Adrenal gland (tissue), 12 donors: ENCODE results near the gene FAIM2. TPM values are rescaled to one million over a fixed set of nuclear protein-coding genes. Genes with fewer than 3 reads are reported as not detected.
A peak's percentile ranks its signal among the peaks of the same experiment; 100 is the strongest.

Experiments used
- DNase-seq, 7 donors: peaks; one replicate each; pipeline ENCODE4 v3.0.0-alpha.2; 2019 to 2020
- H3K27ac ChIP-seq, 5 donors: fragments of 200-600 bp; sonication (generic) in 4 of 5; 1 replicate in 3 of 5; 2 replicates in 2 of 5; pipeline versions ENCODE4 v1.5.1 to v1.8.0; 2016 to 2020; ENCODE audit warnings: mild to moderate bottlenecking in 1 of 5
- H3K27me3 ChIP-seq: fragments of 200-600 bp; 2 replicates; pipeline ENCODE4 v1.8.0; 2021
- H3K36me3 ChIP-seq, 2 donors: fragments of 200-600 bp; replicated peaks in 1 of 2; 1 replicate in 1 of 2; 2 replicates in 1 of 2; pipeline versions ENCODE4 v1.5.1 to v1.8.0; 2018 to 2022
- H3K4me1 ChIP-seq, 2 donors: fragments of 200-600 bp; replicated peaks in 1 of 2; 1 replicate in 1 of 2; 2 replicates in 1 of 2; pipeline versions ENCODE4 v1.5.1 to v1.8.0; 2018 to 2021
- H3K4me3 ChIP-seq, 4 donors: fragments of 200-600 bp; sonication (generic) in 3 of 4; one replicate each; pipeline ENCODE4 v1.5.1; 2016 to 2018
- H3K9me3 ChIP-seq, 3 donors: fragments of 200-600 bp; sonication (generic) in 1 of 3; replicated peaks in 1 of 3; 1 replicate in 2 of 3; 2 replicates in 1 of 3; pipeline versions ENCODE4 v1.5.1 to v1.8.0; 2016 to 2021
- CTCF ChIP-seq, 6 experiments: fragments of 450-650 bp in 4 of 6; fragments of 200-600 bp in 2 of 6; sonication (generic) in 1 of 6; IDR thresholded peaks; 1 replicate in 5 of 6; 2 replicates in 1 of 6; pipeline versions ENCODE4 v1.5.1 to v1.8.0; 2016 to 2021; ENCODE audit warnings: antibody characterized with exemption in 6 of 6, mild to moderate bottlenecking in 2 of 6, moderate library complexity in 1 of 6
- POLR2A ChIP-seq, 2 donors: fragments of 450-650 bp; IDR thresholded peaks; one replicate each; pipeline ENCODE4 v1.6.1; 2017; ENCODE audit warnings: antibody characterized with exemption in 2 of 2, mild to moderate bottlenecking in 2 of 2, moderate library complexity in 1 of 2
- WGBS, 4 donors: extraction: QIAGEN DNeasy Blood & Tissue Kit in 2 of 4; methylation state at CpG; one replicate each; pipeline versions ENCODE4 v1.1.5 to v1.1.7; 2013 to 2017; 5-methylcytosine and 5-hydroxymethylcytosine counted together
- intact Hi-C, 2 donors: fragments of 100-400 bp; cut with DNase I; formaldehyde crosslinking; loops; one replicate each; pipeline versions ENCODE4 v1.14.1 to v1.15.0; 2022 to 2023
- polyA plus RNA-seq, 3 donors: library from polyadenylated mRNA; stranded (reverse); fragments of 200-250 nt in 2 of 3; fragments of 350-450 nt in 1 of 3; fragmentation: Illumina TruSeq in 1 of 3; extraction: RNeasy Lipid Tissue Mini Kit (QIAGEN cat#74804) in 1 of 3; gene quantifications; one replicate each; pipeline ENCODE4 v1.2.3, GENCODE V29; 2013 to 2014
- total RNA-seq, 9 donors: library from RNA; depleted of rRNA in 4 of 9; stranded (reverse); fragments of >200 nt in 4 of 9; fragments of 120-200 nt in 1 of 9; fragmentation: NEBNext Ultra II Directional in 1 of 9; extraction: Animal tissue kit (Norgen Biotek cat#: 25700) in 1 of 9; gene quantifications; one replicate each; pipeline versions ENCODE4 v1.1.0 to v1.2.4, GENCODE V29; 2013 to 2023
- donor health status: healthy with polysubstance abuse.
- donor health status: Bipolar disorder and iron deficiency.
- donor health status: DM: yes; HTN: yes; CAD: no.
- donor health status: DM: no; HTN: no; CAD: no.
- donor health status: DM: no; HTN: no; CAD: no.
- donor health status: DM: yes; HTN: yes; CAD: no.

The FAIM2 gene
- total and polyA plus RNA-seq, 12 donors, result 0.35 to 50.8 (median 8.7) TPM

- intact Hi-C loops, result no loop called here
- no peaks in the 10 kb centered on the region for H3K27me3 ChIP-seq
- H3K27ac ChIP-seq, result peak overlapping the region in 2 of 5 donors; percentile 19 to 73
- peaks cover 56 to 74% of the 10 kb centered on the region in 2 donors for H3K4me1 ChIP-seq
- H3K36me3 ChIP-seq, result peaks cover 0 to 7% of the 10 kb centered on the region in 2 donors
- H3K4me3 ChIP-seq, result no peak overlapping the region
- no peak for TF ChIP-seq POLR2A (IDR thresholded peaks at IDR 0.05)
- no peak for TF ChIP-seq CTCF (IDR thresholded peaks at IDR 0.05)
- WGBS, 4 donors, result 78 to 86% (median 82%) methylated on average over 10 of the region's 10 CpGs
- no peaks in the 10 kb centered on the region for H3K9me3 ChIP-seq
- peak in 1 of 7 donors; percentile 46 for DNase-seq
Measured at GRCh38 chr12:49821373-49822287, 82.1 kb downstream of the FAIM2 start.

DNA sequence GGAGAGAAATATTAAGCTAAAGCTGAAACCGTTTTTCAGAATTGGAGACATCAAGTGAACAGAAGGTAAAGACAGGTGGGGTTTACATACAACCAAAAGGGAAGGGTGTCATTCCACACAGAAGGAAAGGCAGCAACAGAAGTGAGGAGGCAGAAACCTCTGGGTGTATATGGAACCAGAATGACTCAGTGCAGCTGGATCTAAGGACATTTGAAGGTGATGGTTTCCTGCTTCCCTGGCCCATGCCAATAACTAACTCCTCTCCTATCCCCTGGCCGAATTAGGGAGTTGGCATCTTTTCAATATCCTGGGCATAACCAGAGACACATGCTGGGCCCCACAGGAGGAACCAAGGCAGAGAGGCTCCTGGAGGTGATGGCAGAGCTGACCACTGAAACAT, 83.9 kb downstream of the FAIM2 start:
- H3K4me1 ChIP-seq, result peaks cover 38 to 55% of the 10 kb centered on the region in 2 donors
- TF ChIP-seq POLR2A (IDR thresholded peaks at IDR 0.05), result no peak
- no peak for TF ChIP-seq CTCF (IDR thresholded peaks at IDR 0.05)
- 49 to 56% (median 54%) methylated on average over 2 of the region's 2 CpGs for WGBS, 4 donors

GRCh38 chr12:49818241-49818895, 85.3 kb downstream of the FAIM2 start:
- WGBS, 4 donors, result 75 to 85% (median 79%) methylated on average over 7 of the region's 7 CpGs
- Histone ChIP-seq H3K9me3 (no peaks in the 10 kb centered on the region), H3K4me1 (peaks cover 24 to 41% of the 10 kb centered on the region in 2 donors), H3K4me3 (no peak overlapping the region), H3K27ac (no peak overlapping the region), H3K27me3 (no peaks in the 10 kb centered on the region), H3K36me3 (peaks cover 0 to 12% of the 10 kb centered on the region in 2 donors)
- no peak for TF ChIP-seq POLR2A (IDR thresholded peaks at IDR 0.05)
- no peak for TF ChIP-seq CTCF (IDR thresholded peaks at IDR 0.05)
- DNase-seq, result no peak
- intact Hi-C loops, result no loop called here

More for the DNA sequence above, 83.9 kb downstream of the FAIM2 start:
- intact Hi-C loops, result no loop called here
- no peak for DNase-seq
- peaks cover 0 to 12% of the 10 kb centered on the region in 2 donors for H3K36me3 ChIP-seq
- no peak overlapping the region for H3K4me3 ChIP-seq
- H3K27ac ChIP-seq, result peak overlapping the region in 1 of 5 donors; percentile 9
- no peaks in the 10 kb centered on the region for H3K9me3 ChIP-seq
- H3K27me3 ChIP-seq, result no peaks in the 10 kb centered on the region

Other genes with a start within 250 kb of the FAIM2 start
- 10 to 100 TPM in 8 of 9 donors, 1 to 10 TPM in 1; 7.7 to 24.1 (median 19.0) TPM for gene FMNL3, start 196.5 kb downstream of the FAIM2 start, total RNA-seq
- 10 to 100 TPM in 1 of 3 donors, 1 to 10 TPM in 2; 4.7 to 11.5 (median 7.0) TPM for gene FMNL3, start 196.5 kb downstream of the FAIM2 start, polyA plus RNA-seq
- gene TMBIM6, start 162.3 kb downstream of the FAIM2 start, total RNA-seq, result 100 to 1,000 TPM; 580 to 874 (median 762) TPM
- gene TMBIM6, start 162.3 kb downstream of the FAIM2 start, polyA plus RNA-seq, result 100 to 1,000 TPM; 134 to 769 (median 249) TPM
- gene NCKAP5L, start 75.5 kb downstream of the FAIM2 start, total RNA-seq, result 10 to 100 TPM; 16.4 to 58.2 (median 38.6) TPM
- gene NCKAP5L, start 75.5 kb downstream of the FAIM2 start, polyA plus RNA-seq, result 100 to 1,000 TPM in 1 of 3 donors, 10 to 100 TPM in 1, 1 to 10 TPM in 1; 5.5 to 143 (median 38.2) TPM
- gene BCDIN3D, start 60.8 kb downstream of the FAIM2 start, total RNA-seq, result 1 to 10 TPM; 1.9 to 8.9 (median 4.9) TPM
- 1 to 10 TPM; 2.4 to 8.1 (median 3.4) TPM for gene BCDIN3D, start 60.8 kb downstream of the FAIM2 start, polyA plus RNA-seq
- gene AQP2, start 46.8 kb upstream of the FAIM2 start, total RNA-seq, result 10 to 100 TPM in 3 of 9 donors, 1 to 10 TPM in 3, under 1 TPM in 2, not detected in 1; 0.10 to 53.2 (median 4.6) TPM
- gene AQP2, start 46.8 kb upstream of the FAIM2 start, polyA plus RNA-seq, result 10 to 100 TPM in 1 of 3 donors, under 1 TPM in 2; 0.40 to 81.0 (median 0.61) TPM
- 1 to 10 TPM in 2 of 9 donors, under 1 TPM in 6, not detected in 1; 0.22 to 1.5 (median 0.48) TPM for gene AQP5, start 58.0 kb upstream of the FAIM2 start, total RNA-seq
- 1 to 10 TPM; 1.5 to 2.6 (median 1.6) TPM for gene AQP5, start 58.0 kb upstream of the FAIM2 start, polyA plus RNA-seq
- gene AQP6, start 69.0 kb upstream of the FAIM2 start, total RNA-seq, result under 1 TPM in 2 of 9 donors, not detected in 7; 0.28 to 0.29 TPM
- gene AQP6, start 69.0 kb upstream of the FAIM2 start, polyA plus RNA-seq, result 1 to 10 TPM in 1 of 3 donors, under 1 TPM in 1, not detected in 1; 0.20 to 1.1 TPM
- 10 to 100 TPM in 2 of 9 donors, 1 to 10 TPM in 7; 5.0 to 28.4 (median 6.3) TPM for gene RACGAP1, start 121.6 kb upstream of the FAIM2 start, total RNA-seq
- 1 to 10 TPM; 1.3 to 5.0 (median 3.1) TPM for gene RACGAP1, start 121.6 kb upstream of the FAIM2 start, polyA plus RNA-seq
- gene ASIC1, start 153.7 kb upstream of the FAIM2 start, total RNA-seq, result 1 to 10 TPM in 2 of 9 donors, under 1 TPM in 6, not detected in 1; 0.65 to 1.2 (median 0.81) TPM
- gene ASIC1, start 153.7 kb upstream of the FAIM2 start, polyA plus RNA-seq, result 1 to 10 TPM in 1 of 3 donors, under 1 TPM in 2; 0.47 to 1.3 (median 0.71) TPM
- 10 to 100 TPM; 25.0 to 64.3 (median 49.6) TPM for gene SMARCD1, start 181.4 kb upstream of the FAIM2 start, total RNA-seq
- 10 to 100 TPM; 22.9 to 65.0 (median 24.0) TPM for gene SMARCD1, start 181.4 kb upstream of the FAIM2 start, polyA plus RNA-seq
- gene GPD1, start 200.1 kb upstream of the FAIM2 start, total RNA-seq, result 1 to 10 TPM in 7 of 9 donors, under 1 TPM in 2; 0.43 to 8.5 (median 2.5) TPM
- 10 to 100 TPM in 1 of 3 donors, 1 to 10 TPM in 2; 2.1 to 36.9 (median 2.7) TPM for gene GPD1, start 200.1 kb upstream of the FAIM2 start, polyA plus RNA-seq
- gene COX14, start 208.3 kb upstream of the FAIM2 start, total RNA-seq, result 100 to 1,000 TPM in 5 of 9 donors, 10 to 100 TPM in 4; 61.2 to 150 (median 120) TPM
- 10 to 100 TPM; 78.8 to 98.5 (median 86.3) TPM for gene COX14, start 208.3 kb upstream of the FAIM2 start, polyA plus RNA-seq